Neural progenitor cell (in vitro differentiated cells): ENCODE results near the gene GAB1.

Source experiments
- CTCF ChIP-seq: fragments of 200-600 bp; sonication (generic); IDR thresholded peaks from 2 replicates; pipeline ENCODE4 v1.5.1; 2017; ENCODE audit warnings: antibody characterized with exemption, mild to moderate bottlenecking
- EZH2phosphoT487 ChIP-seq: fragments of 200-600 bp; sonication (generic); IDR thresholded peaks from 2 replicates; pipeline ENCODE4 v1.6.1; 2017; ENCODE audit warnings: antibody characterized with exemption

DNA sequence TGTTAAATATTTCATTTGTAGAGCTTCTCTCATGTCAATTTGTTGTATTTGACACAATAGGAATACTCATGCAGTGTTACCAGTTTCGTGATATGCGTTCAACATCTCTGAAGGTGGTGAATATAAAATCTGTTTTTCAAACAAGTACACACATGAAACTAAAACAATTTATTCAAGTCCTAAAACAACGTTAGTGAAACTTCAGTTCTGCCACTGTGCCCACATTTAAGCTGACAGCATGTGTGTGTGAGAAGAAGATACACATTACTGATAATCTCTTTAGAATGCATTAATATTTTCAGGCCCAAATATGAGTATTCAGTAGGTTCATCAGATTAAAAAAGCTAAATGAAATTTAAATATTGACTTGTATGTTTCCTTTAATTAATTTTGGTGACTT is 21.7 kb downstream of the GAB1 start:
- TF ChIP-seq CTCF (no peak), EZH2phosphoT487 (no peak)
